Measurements from ENCODE around the gene TP53I13.

DNA sequence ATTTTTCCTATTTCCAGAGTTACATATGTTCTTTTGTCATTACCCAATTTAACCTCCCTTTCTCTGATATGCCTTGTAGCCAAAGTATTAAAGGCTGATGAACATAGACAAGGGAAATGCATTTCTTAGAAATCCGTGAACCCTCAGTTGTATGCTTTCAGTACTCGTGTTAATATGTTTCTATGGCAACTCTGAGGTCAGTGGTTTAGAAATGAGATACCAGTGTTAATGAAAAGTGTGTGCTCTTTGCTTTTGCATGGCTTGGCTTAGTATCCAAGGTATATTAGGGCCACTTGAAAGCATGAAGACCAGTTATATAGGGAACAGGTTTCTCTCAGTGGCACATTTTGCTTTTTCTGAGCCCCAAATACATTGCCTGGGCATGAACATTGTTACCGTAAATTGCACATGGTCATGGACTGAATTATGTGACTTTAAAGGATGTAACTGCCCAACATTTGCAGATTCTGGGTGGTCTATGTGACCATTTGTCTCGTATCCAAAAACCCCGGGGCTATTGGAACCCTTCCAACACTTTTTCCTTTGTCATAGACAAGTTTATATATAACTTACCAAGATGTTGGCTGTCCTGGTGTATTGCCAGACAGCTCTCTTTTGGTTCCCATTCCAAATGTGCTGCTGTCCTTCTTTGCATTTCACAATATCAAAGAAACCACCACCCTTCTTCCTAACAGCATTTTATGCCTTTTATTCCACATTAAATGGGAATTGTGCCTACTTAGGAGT, 19.2 kb upstream of the TP53I13 start:
- no peak for TF ChIP-seq POLR2A (IDR thresholded peaks at IDR 0.05)
- TF ChIP-seq EP300 (IDR thresholded peaks at IDR 0.05) = no peak
- no peak for TF ChIP-seq CTCF (IDR thresholded peaks at IDR 0.05)

All from tibial nerve (tissue), 4 donors.